Activated CD8-positive, alpha-beta memory T cell treated with anti-CD3 and anti-CD28 coated beads for 1 hour (primary cell): ENCODE results near the gene FAM222A.

Experiments
- DNase-seq, 2 donors: peaks; one replicate each; pipeline ENCODE4 v3.0.0-alpha.2; 2020; ENCODE audit warnings: low read depth in 1 of 2; ENCODE audit errors: extremely low read depth in 1 of 2

FAM222A gene

DNA sequence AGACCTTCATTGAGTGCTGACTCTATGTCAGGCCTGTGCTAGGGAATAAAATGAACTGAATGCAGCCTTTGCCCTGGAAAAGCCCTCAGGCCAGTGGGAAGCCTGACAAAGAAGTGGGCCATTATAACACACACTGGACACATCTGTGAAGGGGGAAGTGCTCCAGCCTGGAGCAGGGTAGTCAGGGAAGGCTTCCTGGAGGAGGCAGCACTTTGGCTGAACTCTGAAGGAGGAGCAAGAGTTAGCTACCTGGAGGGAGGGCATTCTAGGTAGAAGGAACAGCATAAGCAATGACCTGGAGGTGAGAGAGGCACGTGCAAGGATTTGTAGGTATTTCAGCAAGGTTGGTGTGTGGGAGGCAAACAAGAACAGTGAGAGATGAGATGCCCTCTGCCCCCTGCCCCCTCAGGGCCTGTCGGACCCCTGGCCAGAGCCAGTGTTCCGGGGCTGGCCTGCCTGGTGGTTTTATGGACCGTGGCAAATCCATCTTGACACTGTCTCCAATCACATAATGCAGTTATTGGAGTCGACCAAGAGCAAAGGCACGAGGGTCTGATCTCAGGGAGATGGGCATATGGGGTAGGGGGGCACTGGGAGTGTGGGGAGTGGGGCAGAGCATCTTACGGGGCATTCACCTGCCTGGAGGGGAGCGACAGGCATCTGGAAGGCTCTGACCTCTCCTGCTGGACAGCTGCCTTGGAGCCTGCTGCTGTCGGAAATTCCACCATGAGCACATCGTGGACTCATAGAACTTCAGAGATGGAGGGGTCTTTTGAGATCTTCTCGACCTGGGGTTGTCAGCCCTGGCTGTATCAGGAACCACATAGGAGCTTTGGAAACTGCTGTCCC, 2.7 kb upstream of the FAM222A start:
- no peak for DNase-seq

DNA sequence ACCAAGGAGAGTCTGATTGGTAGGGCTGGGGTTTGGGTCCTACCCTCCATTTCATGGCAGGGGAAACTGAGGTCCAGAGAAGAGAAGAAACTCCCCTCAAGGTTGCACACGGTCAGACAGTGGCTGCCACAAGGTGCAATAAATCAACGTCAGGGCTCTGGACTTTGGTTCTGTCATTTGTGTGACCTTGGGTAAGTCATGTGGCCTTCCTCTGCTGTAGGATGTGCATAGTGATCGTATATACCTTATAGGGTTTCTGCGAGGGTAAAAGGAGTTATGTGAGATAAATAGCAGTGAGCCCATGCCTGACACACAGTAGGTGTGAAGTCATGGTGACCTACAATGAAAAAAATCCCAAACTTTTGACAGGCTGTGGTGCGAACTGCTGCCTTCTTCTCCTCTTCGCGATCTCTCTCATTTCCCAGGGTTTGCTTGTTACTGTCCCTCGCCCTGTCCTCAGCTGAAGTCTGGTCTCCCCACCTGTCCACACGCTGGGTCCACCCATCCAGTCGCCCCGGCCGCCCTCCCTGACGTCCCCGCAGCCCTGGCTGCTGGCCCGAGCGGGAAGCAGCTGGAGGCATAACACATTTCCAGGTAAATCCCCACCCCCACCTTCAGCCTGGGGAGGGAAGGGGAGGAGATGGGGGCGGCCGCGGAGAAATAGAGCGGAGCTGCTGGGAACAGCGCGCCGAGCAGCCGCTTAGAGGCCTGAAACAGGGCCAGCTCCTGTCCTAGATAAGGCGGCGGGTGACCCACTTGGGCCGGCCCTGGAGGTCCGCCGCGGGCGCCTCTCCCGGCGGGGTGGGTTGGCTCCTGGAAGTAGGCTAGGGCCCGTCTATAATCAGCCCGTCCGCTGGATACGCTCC, 1.8 kb upstream of the FAM222A start:
- no peak for DNase-seq

DNA sequence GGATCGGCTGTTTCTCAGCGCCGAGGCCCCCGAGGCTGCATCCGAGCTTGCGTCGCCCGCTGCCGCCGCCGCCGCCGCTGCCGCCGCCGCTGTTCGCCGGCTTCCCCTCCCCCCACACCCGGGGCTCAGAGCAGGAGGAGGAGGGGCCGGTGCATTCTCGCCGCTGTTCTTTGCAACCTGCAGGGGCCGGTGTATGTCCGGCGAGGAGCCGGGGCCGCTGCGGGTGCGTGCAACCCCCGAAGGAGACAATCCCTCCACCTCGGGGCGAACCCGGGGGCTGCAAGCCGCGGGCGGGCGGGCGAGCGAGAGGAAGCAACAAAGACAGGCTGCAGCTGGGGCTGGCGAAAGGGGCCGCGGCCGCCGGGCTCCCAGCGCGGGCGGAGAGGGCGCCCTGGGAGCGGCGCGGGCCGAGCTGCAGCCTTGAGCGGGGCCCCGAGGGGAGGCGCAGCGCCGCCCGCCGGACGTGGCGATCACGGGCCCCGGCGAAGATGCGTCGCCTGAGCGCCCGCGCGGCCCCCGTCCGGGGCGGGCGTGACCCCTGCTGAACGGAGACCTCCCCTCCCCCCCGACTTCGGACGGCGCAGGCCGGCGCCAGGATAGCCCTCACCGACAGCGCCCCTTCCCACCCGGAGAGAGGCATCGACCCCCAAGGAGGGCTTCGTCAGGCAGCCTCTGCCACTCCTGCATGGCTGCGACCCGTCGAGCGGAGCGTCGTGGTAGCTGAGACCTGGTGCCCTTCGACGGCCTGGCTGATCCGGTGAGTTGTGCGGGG, 702 bp downstream of the FAM222A start:
- peak in 1 of 2 donors; percentile 41 for DNase-seq

DNA sequence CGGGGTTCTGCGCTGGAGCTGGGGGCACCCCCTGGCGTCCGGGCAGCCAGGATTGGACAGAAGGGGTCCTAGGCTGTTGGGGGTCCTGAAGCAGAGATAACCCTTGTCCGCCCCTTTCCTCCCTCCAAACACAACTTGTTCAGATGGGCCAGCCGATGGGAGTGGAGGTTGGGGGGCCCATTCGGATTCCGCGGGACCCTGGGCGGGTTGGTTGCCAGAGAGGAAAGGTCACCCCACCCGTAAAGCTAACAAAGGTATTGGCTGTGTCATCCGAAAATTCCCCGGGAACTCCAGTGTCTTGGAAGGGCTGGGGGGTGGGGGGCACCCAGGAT, 1.3 kb downstream of the FAM222A start:
- DNase-seq: no peak

DNA sequence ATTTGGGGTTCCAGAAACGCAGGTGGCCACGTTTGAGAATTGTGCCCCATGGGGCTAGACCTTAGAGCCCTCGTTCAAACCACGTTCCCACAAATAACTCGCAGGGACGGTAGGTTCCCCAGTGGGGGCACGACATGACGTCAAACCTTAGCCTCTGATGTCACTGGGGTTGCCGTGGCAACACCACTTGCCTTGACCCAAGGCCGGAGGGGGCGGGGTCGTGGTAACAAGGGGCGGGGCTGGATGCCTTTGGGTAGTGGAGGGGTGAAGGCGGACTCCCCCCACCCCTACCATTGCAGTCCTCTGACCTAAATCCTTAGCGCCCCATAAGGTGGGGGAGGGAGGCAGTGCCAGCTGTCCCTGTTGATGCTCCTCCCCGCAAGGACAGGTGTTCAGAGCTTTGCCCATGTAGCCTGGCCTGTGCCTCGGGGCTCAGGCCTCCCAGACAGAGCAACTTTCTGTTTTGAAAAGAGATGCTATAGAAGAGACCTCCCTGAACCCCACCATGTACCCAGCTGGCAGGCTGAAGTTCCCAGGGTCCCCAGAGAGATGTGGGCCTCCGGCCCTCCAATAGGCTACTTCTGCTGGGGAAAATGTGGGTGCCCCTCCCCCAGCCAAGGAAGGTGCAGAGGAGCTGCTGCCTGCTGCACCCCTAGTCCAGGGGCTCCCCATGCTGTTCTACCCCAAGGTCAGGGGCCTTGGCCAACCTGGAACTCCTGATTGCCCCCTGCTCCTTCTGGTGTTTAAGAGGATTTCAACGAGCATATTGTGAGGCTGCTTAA, 1.9 kb downstream of the FAM222A start:
- no peak for DNase-seq

DNA sequence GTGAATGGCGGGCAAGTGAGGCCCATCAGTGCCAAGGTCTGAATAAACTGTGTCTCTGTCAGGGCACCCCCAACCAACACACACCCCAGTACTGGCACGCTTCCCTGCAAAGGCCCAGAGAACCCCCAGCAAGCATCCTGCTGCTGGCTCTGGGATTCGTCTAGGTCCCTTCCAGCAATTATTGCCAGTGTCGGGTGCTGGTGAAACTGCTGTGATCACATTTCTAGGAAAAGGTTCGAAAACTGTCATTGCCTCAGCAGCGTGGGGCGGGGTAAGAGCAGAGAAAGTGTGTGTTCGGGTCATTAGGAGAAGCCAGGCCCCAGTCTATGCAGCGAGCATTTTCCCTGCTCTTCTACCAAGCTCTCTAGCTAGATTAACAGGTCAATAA, 2.5 kb downstream of the FAM222A start:
- DNase-seq: no peak

DNA sequence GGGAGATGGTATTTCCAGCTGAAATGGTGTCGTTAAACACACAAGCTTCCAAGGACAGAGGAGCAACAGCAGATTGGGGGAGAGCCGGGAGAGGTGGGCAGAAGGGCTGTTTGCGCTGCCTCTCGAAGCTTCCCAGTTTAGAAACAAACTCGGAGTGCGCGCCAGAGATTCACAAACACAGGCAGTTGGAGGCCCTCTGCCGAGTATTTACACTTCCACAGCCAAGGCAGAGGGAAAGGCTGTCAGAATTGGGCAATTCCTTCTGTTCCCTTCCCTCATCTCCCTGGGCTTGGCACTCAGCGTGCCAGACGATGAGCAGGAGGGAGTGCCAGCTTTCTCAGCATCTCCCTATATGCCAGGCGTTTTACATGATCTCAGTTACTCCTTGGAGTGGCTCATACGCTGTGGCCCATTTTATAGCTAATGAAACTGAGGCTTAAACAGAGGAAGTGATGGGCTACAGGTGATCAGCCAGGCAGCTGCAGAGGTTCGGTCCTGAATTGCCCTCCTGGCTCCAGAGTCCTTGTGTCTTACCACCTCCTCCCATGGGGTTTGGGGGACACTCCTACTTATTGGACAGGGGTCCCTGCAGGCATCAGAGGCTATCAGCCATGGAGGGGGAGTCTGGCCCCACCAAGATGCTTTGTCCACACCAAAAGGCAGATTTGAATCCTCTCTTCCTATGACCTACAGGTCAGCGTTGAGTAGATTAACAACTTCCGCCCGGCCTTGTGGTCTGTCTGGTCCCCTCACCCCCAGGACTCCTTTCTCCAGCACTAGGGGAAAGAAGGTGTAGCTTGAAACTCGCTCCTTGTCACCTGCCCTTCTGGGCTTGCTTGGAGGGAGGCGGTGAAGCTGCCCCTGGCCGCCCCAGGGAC, 3.1 kb downstream of the FAM222A start:
- no peak for DNase-seq

DNA sequence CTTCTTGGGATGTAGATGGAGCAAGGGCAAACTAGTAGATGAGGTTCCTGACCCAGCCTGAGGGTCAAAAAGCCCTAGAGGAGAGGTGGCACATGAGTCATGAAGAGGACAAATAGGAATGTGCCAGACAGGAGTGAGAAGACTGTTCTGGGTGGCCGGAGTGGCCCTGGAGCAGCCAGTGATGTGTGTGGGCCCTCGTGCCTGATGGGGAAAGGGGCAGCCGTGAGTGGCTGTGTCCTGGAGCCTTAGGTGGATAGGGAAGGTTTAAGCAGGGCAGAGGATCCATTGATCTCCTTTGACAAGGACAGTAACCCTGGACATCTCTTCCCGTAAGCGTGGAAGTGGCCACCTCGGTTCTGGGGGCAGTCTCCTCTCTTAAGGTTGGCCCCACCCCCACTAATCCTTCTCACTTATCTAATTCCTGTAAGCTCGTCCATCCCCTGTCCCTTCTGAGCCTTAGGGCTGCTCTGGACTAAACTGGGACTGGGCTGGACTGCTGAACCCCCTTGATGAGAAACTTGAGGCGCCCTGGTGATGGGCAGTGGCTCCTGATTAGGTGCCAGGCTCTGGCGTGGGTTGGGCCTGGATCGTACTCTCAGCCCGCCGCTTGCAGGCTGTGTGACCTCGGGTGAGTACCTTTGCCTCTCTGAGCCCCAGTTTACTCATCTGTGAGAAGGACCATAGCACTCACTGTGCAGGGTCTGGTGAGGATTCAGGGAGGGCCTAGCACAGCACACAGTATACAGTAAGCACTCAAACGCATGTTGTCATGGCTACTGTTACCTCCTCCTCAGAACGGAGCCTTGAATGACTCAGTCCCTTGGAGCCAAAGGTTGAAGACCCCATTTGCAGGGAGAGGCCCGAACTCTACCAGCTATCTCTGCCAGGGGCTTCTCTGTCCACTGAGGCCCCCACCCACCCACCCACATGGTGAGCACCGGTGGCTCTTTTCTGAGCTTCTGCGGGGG, 4.0 kb downstream of the FAM222A start:
- no peak for DNase-seq

DNA sequence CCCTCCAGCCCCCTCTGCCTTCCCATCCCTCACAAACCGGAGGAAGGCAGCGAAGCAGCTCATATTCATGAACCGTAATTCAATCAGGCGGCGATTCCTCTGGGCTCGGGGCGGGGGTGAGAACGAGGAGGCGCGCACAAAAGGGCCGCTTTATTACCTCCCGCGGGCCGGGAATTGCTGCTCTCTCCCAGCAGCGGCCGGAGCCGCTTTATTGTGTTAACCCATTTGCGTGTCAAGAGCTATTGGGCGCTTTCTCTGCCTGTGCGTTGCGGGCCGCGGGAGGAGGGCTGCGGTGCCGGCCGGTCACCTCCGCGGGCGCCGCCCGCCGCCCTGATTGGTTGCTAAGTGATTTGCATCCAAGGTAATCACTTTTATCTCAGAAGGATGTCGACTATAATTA, 4.8 kb downstream of the FAM222A start:
- no peak for DNase-seq

DNA sequence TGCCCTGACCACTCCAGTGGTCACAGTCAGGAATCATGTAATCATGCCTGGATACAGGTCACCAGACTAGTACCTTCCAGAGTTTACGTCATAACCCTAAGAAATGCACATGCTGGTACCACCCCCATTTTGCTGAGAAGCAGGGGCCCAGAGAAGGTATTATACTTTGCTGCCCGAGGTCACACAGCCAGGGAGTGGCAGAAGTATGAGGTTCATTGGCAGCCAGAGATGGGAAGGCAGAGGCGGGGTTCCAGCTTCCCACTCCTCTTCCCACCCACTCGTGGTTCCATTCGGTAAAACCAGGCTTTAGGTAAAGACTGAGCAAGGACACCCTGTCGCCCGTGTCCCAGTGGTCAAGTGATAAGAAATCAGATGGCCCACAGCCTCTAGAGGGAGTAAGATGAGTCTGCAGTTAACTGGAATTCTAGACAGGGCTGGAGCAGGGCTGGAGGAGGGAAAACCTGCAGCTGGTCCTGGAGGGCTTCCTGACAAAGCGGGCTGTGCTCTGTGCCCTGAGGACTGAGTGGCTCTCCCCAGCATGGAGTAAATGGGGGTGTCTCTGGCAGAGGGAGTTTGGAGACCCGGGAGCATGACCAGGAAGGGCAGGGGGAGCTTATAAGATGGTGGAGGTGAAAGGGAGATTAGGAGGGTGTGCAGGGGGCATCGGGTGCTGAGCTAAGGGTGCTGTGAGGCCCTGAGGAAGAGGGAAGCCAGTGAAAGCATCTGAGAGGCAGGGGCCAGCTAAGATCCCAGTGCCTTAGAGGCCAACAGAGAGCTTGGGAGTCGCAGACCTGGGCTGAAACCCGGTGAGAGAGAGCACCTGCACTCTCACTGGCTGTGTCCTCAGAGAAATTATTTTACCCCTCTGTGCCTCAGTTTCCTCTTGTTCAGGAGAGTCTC, 5.7 kb downstream of the FAM222A start:
- DNase-seq: no peak

DNA sequence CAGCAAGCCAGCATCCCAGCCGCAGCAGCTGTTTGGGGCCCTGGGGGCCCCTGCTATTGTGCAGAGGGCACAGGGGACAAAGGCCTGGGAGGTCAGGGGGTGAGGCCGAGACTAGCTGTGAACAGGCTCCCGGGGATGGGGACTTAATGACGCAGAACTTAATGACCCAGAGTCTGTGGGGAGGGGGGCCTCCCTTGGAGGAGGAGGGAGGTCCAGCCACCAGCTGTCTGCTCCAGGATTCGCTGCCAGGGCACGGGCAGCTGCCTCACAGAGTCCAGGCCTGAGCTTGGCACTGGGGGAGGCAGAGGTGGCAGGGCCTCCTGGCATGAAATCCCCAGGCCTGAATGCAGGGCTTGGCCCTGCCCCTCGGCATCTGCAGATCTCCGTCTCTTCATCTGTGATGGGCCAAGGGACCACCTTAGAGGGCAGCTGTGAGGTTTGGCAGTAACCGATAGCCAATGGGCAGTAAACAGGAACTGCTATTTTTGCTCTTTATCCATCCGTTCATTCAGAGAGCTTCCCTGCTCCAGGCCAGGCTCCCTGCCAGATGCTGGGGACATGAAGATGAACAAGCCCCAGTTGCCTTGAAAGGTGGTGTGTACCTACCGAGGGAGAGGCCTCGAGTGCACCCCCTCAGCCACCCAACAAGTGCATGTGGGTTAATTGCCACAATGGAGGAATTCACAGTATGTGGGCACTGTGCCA, 6.7 kb downstream of the FAM222A start:
- DNase-seq: no peak

DNA sequence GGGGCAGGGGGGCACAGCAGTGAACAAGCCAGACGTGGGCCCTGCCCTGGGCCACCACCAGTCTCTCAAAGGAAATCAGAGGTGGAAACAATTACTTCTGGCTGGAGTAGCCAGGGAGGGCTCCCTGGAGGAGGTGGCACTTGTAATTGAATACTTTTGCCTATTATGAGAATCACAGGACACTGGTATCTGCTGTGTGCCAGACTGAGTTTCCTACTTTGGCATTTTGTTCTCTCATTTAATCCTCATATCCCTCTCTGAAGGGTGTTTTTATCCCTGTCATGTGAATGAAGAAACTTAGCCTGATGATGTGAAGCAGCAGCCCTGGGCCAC, 7.2 kb downstream of the FAM222A start:
- DNase-seq: no peak

DNA sequence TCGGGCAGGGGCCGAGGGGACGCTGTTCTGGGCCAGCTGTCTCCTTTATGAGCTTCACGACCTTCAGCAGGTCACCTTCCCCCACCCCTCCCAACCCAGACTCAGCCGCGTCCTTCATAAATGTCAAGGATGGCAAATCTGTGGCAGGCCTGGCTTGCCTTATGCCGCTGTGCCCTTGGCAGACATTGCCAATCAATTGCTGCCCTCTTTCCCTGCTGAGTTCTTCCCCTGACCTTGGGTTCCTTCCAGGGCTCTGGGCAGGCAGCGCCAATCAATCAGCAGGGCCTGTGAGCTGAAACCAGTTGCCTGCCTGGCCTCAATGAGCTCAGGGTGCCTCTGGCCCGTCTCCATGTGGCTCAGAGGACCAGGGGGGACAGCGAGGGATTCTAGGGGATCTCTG, 7.7 kb downstream of the FAM222A start:
- DNase-seq: no peak

DNA sequence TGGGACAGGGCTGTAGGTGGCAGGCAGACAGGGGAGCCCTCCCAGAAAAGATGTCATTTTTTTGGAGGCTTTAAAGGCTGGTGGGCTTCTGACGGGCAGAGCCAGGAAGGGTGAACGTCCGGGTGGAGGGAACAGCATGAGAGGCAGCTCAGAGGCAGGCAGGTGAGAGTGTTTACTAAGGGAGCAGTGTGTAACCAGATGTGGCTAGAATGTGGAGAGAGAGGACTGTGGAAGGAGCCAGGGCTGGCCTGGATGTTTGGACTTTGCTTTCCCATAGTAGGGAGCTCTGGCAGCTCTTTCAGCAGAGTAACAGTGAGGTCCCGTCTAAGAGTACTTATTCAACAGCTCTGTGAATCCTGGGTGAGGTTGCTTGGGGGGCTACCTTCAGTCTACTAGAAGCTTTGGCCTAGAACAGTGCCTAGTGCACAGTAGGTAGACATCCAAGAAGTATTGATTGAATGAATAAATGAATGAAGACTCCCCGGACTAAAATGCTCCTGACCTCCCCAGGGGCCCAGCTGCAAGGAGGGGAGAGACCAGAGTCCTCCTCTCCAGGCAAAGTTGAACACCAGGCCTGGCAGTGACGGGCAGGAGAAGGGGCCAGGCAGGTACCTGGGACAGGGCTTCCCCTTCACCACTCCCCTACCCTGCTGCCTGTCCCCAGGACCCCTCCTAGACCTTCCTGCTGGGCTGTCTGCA, 8.5 kb downstream of the FAM222A start:
- no peak for DNase-seq

DNA sequence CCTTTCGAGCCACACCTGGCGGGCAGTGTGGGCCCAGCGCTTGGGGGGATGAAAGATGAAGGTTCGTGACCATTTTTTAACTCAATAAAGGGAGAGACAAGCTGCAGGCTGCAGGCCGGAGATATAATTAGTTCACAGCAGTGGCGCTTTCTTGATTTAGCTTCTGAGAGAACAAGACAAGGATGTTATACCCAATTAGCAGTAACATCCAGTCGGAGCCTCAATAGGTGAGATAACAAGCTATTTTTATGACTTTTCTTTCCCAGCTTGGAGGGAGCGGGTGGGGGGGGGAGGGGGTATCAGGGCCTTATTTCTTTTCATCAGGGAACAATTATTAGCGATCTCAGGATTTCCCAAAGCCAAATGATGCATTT, 9.1 kb downstream of the FAM222A start:
- no peak for DNase-seq

DNA sequence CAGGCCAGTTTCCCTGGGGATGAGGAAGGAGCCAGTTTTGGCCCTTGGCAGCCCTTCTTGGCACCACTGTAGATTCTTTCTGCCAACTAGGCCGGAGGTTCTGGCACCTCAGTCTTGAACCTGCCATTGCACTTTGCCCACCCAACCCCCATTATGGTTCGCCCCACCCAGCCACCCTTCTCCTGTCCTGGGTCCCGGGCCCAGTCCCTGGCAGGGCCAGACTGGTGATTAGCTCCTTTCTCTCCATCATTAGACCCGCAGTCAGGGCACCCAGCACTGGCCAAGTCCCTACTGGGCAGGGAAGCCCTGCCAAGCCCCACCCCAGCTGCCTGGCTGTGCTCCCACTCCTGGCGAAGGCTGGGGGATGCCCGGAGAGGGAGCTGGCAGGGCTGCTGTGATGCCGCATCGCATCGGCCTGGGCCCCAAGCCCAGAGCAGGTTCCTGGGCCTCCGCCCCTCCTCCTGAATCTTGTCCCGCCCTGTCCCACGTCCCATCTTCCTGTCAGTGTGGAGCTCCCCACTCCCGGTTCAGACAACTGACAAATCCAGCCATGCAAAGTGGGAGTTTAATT, 9.8 kb downstream of the FAM222A start:
- DNase-seq: no peak
